22Rv1 (cell line): ENCODE results near the gene TTF1.

ENCODE experiments used
- CTCF ChIP-seq: fragments of 450-650 bp; IDR thresholded peaks from 2 replicates; pipeline ENCODE4 v1.5.1; 2017; ENCODE audit warnings: mild to moderate bottlenecking
- ZFX ChIP-seq: fragments of 450-650 bp; IDR thresholded peaks from 2 replicates; pipeline ENCODE4 v1.6.1; 2017; ENCODE audit warnings: antibody characterized with exemption, borderline replicate concordance

- TF ChIP-seq CTCF = no peak
- TF ChIP-seq ZFX = no peak
These were observed 40.7 kb downstream of the TTF1 start for GRCh38 chr9:132365986-132366385.
